Measurements from ENCODE around the gene GALM.
"Not testable (repeated sequence)": the region's sequence is repeated elsewhere in the genome, so short reads cannot be mapped to it uniquely, and the experiment has no call there.

The GALM gene

DNA sequence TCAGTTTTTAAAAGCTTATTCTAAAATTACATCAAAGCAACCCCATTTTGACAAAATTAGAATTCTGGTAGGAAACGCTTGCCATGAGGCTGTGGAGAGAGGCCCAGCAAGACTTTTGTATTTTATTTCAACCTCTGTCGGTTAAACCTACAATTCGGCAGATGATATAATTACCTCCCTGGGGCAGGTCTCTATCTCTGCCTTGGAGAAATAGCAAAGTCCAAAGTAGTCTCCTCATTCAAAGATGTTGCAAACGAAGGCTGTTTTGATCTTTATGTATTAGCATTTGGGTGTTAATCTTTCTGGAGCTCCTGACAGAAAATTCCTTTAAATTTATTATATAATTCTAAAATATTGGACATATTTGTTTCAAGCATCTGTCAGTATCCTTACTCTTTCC lies 35.6 kb downstream of the GALM start:
- Mint-ChIP-seq H3K4me3 (no peak overlapping the region), H3K36me3 (peaks cover 4 to 15% of the 10 kb centered on the region in 2 donors), H3K4me1 (no peaks in the 10 kb centered on the region), H3K27me3 (no peaks in the 10 kb centered on the region), H3K27ac (no peak overlapping the region), H3K9me3 (peaks cover 1 to 3% of the 10 kb centered on the region in 2 donors)
- ATAC-seq (replicated peaks) (no peak), DNase-seq (no peak)

DNA sequence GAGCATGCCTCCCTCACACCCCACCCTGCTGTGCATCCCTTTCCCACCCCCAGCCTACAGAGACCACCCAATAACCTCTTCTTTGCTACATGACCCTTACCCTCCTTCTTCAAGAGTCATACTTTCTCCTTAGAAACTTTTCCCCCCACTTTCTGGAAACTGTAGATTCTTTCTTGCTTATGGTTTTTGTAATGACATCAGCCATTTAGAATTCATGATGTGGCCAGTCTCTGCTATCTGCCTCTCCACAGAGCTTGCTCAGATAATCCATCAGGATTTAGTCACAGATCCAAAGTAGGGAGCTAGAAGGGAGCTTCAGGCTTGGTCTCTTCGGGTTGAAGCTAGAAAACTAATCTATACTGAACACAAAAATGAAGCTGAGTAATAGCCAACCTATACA lies 36.5 kb downstream of the GALM start:
- Mint-ChIP-seq H3K36me3 (peaks cover 4 to 18% of the 10 kb centered on the region in 2 donors), H3K9me3 (peaks cover 1 to 3% of the 10 kb centered on the region in 2 donors), H3K4me1 (no peaks in the 10 kb centered on the region), H3K27me3 (no peaks in the 10 kb centered on the region), H3K4me3 (no peak overlapping the region), H3K27ac (no peak overlapping the region)
- ATAC-seq (replicated peaks) (no peak), DNase-seq (no peak)

DNA sequence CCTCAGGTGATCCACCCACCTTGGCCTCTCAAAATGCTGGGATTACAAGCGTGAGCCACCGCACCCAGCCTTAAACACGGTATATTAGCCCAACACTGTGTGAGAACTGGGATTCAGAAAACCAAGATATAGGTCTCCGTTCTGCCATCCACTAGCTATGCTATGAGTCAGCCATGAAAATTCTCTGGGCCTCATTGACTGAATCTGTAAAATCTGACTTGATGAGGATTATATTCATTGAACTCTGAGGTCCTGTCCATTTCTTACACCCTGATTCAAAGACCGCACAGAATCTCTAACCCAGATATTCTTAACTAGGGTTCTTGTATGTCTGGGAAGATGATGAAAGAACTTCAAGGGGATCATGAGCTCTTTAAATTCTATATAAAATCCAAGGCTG lies 37.4 kb downstream of the GALM start:
- not testable (repeated sequence) for H3K27me3 Mint-ChIP-seq; H3K9me3 Mint-ChIP-seq; H3K4me3 Mint-ChIP-seq; ATAC-seq (replicated peaks); DNase-seq; H3K27ac Mint-ChIP-seq; H3K4me1 Mint-ChIP-seq
- peaks cover 4 to 18% of the 10 kb centered on the region in 2 donors for H3K36me3 Mint-ChIP-seq

DNA sequence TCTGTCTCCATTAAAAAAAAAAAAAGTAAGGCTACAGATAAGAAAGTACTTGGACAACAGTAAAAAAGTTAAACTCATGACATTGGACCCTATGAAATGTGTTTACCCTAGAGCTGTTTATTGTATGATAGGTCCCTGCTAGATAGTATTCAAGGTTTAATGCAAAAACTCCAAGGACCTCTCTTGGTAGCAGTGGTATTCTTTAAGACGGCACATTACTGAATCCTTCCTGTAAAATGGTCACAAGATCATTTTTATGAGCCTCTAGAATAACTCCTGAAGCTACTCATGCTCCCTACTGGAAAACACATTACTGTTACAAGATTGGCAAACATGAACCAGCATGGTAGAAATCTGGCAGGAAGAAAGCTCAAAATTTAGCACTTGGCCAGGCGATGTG lies 38.8 kb downstream of the GALM start:
- no peak for ATAC-seq (replicated peaks)
- no peak for DNase-seq
- Mint-ChIP-seq H3K27ac (no peak overlapping the region), H3K4me1 (peaks cover 0 to 4% of the 10 kb centered on the region in 2 donors), H3K36me3 (peaks cover 4 to 18% of the 10 kb centered on the region in 2 donors), H3K9me3 (peaks cover 1 to 3% of the 10 kb centered on the region in 2 donors), H3K4me3 (no peak overlapping the region), H3K27me3 (no peaks in the 10 kb centered on the region)

DNA sequence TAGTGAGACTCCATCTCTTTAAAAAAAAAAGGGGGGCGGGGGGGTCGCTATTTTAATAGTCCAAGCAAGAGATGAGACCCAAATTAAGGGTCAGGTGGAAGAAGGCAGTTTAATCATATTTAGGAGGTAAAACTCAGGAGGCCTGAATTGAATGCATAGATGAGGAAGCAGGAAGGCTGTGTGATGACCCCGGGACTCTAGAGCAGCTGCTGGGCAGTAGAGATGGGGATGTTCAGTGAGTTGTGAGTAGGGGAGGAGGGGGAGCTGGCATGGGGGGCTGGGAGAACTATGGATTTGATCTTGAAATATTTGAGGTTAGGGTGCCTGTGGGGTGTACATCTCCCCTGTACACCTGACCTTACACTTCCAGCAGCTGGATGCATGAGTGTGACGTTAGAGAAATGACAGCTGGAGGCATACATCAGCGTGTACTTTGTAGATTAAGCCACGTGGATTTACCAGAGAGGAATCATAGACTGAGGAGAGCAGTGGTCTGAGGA lies 41.0 kb downstream of the GALM start:
- Mint-ChIP-seq H3K27me3 (no peaks in the 10 kb centered on the region), H3K36me3 (peaks cover 4 to 20% of the 10 kb centered on the region in 2 donors), H3K4me1 (peaks cover 0 to 9% of the 10 kb centered on the region in 2 donors), H3K9me3 (peaks cover 3 to 5% of the 10 kb centered on the region in 2 donors), H3K27ac (no peak overlapping the region), H3K4me3 (no peak overlapping the region)
- ATAC-seq (replicated peaks) (no peak), DNase-seq (no peak)

DNA sequence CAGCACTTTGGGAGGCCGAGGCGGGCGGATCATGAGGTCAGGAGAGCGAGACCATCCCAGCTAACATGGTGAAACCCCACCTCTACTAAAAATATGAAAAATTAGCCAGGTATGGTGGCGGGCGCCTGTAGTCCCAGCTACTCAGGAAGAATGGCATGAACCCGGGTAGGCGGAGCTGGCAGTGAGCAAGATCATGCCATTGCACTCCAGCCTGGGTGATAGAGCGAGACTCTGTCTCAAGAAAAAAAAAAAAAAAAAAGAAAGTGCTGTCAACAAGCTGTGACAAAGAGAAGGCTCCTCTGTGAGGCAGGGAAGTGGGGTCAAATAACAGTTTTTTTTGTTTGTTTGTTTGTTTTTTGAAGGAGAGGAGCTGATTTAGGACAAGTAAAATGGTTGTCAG lies 42.6 kb downstream of the GALM start:
- not testable (repeated sequence) for ATAC-seq (replicated peaks); H3K27me3 Mint-ChIP-seq; H3K4me3 Mint-ChIP-seq; H3K27ac Mint-ChIP-seq; DNase-seq; H3K9me3 Mint-ChIP-seq
- H3K36me3 Mint-ChIP-seq = peaks cover 4 to 17% of the 10 kb centered on the region in 2 donors
- peaks cover 5 to 14% of the 10 kb centered on the region in 2 donors for H3K4me1 Mint-ChIP-seq

DNA sequence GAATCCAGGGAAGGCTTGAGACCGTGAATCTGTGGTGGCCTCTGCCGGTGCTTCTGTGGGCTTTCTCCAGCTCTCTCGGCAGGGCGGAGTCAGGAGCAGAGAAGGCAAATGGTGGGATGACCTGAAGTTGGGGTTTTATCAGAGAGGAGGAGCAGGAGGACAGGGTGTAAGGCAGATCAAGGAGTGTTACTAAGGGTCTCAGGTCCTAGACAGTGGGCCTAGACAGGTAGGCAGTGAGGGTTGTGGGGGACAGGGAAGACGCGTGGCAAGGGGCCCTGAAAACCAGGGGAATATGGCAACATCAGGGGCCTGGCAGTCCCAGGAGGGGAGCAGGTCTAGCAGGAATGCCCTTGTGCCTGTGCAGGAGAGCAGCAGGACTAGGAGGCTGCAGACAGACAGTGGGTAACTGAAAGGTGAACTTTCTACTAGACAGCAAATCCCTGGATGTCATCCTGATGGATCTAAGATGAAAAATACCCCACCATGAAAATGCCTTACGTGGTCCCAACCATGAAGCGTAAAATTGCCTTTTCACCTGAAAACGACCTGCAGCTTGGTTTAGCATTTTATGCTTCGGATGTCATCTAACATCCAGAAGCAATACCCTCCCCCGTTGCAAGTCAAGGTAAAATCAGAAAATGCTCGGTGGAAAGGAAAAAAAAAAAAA lies 43.1 kb downstream of the GALM start:
- no peak overlapping the region for H3K27ac Mint-ChIP-seq
- H3K4me3 Mint-ChIP-seq = no peak overlapping the region
- peaks cover 3 to 5% of the 10 kb centered on the region in 2 donors for H3K9me3 Mint-ChIP-seq

DNA sequence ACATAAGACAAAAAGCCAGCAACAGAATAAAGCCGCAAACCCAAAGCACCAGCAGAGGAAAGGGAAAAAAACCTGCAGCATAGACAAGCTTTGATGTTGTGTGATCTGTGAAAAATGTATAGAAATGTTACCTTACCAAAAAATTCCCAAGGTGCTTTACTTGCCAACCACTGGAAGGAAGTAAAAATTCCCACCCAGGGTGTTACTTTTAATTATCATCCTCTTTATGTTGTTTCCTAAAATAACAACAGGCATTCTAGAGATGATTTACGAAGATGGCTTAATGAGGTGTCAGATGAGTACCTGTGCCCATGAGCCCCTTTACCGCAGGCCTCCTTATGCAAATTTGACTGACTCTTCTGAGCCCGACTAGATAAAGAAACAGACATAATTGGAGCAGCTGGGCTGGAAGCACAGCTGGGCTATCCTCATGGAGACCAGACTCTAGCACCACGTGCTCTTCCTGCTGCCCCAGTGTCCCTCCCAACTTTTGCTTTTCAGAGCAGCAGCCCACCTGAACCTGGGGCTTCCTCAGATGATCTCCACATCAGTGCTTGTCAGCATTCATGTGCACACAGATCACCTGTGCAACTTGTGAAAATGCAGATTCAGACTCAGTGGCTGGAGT lies 43.8 kb downstream of the GALM start:
- Mint-ChIP-seq H3K4me1 (peaks cover 6 to 14% of the 10 kb centered on the region in 2 donors), H3K36me3 (peaks cover 4 to 17% of the 10 kb centered on the region in 2 donors), H3K9me3 (peaks cover 3 to 5% of the 10 kb centered on the region in 2 donors), H3K4me3 (no peak overlapping the region), H3K27ac (no peak overlapping the region), H3K27me3 (no peaks in the 10 kb centered on the region)
- ATAC-seq (replicated peaks) = no peak
- no peak for DNase-seq

More for the DNA sequence above, 43.1 kb downstream of the GALM start:
- peaks cover 6 to 14% of the 10 kb centered on the region in 2 donors for H3K4me1 Mint-ChIP-seq
- H3K36me3 Mint-ChIP-seq = peaks cover 4 to 17% of the 10 kb centered on the region in 2 donors
- no peak for ATAC-seq (replicated peaks)
- no peak for DNase-seq
- H3K27me3 Mint-ChIP-seq = no peaks in the 10 kb centered on the region

DNA sequence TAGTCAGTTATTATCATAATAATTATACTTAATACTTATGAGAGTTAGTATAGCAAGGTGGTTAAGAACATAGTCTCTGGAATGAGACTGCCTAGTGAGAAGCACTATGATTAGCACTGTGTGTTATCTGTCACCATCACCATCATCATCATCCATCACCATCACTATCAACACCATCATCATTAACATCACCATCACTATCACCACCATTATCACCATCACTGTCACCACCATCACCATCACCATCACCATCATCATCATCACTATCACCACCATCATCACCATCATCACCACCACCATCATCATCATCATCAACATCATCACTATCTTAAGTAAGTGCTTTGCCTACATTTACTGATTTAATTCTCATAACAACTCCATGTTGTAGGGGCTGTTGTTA lies 45.6 kb downstream of the GALM start:
- Mint-ChIP-seq H3K36me3 (peaks cover 4 to 17% of the 10 kb centered on the region in 2 donors), H3K4me3 (no peak overlapping the region), H3K27ac (no peak overlapping the region), H3K9me3 (peaks cover 3 to 5% of the 10 kb centered on the region in 2 donors), H3K27me3 (no peaks in the 10 kb centered on the region), H3K4me1 (peaks cover 6 to 14% of the 10 kb centered on the region in 2 donors)
- no peak for ATAC-seq (replicated peaks)
- DNase-seq = no peak

DNA sequence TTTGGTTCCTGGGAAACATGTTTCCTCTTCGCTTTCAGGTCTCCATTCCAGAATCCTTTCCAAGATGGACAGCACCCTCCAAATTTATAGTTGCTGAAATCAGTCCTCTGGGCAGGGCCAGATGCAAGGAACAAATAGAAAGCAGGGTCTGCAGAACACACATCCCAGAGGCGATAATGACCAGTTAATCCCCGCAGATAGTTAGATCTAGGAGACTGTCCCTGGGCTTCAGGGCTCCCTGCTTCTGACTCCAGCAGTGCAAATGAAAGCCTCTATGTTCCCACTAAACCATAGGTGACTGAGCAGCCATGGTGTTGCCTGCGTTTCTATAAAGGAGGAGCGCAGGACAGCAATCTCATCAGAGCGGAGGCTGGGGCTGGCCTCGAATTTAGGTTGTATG lies 46.5 kb downstream of the GALM start:
- no peak overlapping the region for H3K27ac Mint-ChIP-seq
- DNase-seq (no peak), ATAC-seq (replicated peaks) (no peak)
- no peak overlapping the region for H3K4me3 Mint-ChIP-seq
- H3K9me3 Mint-ChIP-seq = peaks cover 3 to 5% of the 10 kb centered on the region in 2 donors
- H3K4me1 Mint-ChIP-seq = peaks cover 6 to 14% of the 10 kb centered on the region in 2 donors
- no peaks in the 10 kb centered on the region for H3K27me3 Mint-ChIP-seq
- peaks cover 4 to 16% of the 10 kb centered on the region in 2 donors for H3K36me3 Mint-ChIP-seq

DNA sequence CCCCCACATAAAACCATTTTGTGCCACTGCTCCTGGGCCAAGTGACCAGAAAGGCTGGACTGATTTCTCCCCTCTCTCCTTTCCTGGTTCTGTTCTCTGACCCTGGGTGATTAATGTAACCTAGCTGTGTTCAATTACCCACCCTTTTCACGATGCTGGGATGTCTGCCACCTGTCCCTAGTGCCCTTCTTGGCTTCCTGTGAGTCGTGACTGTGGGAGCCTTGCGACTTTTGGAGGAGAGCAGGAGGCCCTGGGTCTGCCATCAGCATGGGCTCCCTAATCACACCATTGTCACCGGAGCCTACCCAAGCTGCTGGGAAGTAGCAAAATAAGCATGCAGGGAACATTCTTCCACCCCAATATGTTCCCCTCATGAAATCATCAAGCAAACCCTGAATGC lies 47.0 kb downstream of the GALM start:
- Mint-ChIP-seq H3K4me3 (no peak overlapping the region), H3K9me3 (peaks cover 3 to 5% of the 10 kb centered on the region in 2 donors), H3K4me1 (peaks cover 6 to 14% of the 10 kb centered on the region in 2 donors), H3K27me3 (no peaks in the 10 kb centered on the region), H3K36me3 (peaks cover 4 to 16% of the 10 kb centered on the region in 2 donors), H3K27ac (no peak overlapping the region)
- ATAC-seq (replicated peaks) = no peak
- DNase-seq = no peak

DNA sequence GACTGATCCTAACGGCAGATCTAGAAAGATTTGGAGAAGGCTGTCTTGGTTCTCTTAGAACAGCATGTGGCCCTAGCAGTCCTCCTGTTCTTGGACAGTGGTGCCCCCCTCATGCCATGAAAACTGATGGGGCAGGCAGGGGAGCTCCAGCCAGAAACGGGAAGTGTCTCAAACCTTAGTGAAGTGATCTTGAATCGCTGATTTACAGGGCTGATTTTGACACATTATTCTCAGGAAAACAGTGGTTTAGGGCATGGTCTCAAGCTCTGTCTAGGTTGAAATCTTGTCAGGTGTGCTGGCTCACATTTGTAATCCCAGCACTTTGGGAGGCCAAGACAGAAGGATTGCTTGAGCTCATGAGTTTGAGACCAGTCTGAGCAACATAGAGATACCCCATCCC lies 47.4 kb downstream of the GALM start:
- H3K9me3 Mint-ChIP-seq = peaks cover 3 to 5% of the 10 kb centered on the region in 2 donors
- DNase-seq = no peak
- no peaks in the 10 kb centered on the region for H3K27me3 Mint-ChIP-seq
- ATAC-seq (replicated peaks) = peak in 1 of 2 donors; percentile 16
- H3K4me1 Mint-ChIP-seq = peaks cover 6 to 14% of the 10 kb centered on the region in 2 donors
- H3K27ac Mint-ChIP-seq = no peak overlapping the region
- no peak overlapping the region for H3K4me3 Mint-ChIP-seq
- H3K36me3 Mint-ChIP-seq = peaks cover 4 to 16% of the 10 kb centered on the region in 2 donors

DNA sequence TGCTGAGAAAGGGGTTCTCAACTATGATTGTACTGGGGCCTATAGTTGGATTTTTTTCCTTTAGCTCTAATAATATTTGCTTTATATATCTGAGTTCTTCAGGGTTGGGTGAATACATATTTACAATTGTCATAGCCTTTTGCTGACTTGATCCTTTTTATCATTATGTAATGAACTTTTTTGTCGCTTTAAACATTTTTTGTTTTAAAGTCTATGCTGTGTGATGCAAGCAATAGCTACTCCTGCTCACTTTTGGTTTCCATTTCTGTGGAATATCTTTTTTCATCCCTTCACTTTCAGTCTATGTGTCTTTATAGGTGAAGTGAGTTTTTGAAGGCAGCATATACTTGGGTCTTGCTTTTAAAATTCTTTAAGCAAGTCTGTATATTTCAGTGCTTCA lies 49.0 kb downstream of the GALM start:
- DNase-seq; H3K4me1 Mint-ChIP-seq; H3K27ac Mint-ChIP-seq; H3K9me3 Mint-ChIP-seq; H3K4me3 Mint-ChIP-seq; H3K27me3 Mint-ChIP-seq; ATAC-seq (replicated peaks): not testable (repeated sequence)
- H3K36me3 Mint-ChIP-seq = peaks cover 4 to 21% of the 10 kb centered on the region in 2 donors

DNA sequence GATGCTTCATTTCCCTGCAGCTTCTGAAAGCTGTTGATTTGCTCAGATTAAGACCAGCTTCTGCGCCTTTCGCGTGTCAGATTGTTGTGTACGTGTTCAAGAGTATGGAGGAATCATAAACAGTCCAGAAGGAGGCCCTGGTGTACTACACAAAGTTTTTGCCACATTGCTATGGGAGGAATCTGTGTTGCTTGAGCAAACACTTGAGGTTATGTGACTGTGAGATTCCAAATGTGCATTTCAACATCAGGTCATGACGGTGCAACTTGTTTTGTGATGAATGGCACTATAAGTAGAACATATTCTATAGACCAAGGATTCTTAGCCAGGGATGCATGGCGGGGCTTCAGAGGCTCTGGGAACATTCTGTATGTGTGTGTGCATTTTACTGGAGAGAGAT lies 50.3 kb downstream of the GALM start:
- no peak for ATAC-seq (replicated peaks)
- no peak for DNase-seq
- no peak overlapping the region for H3K4me3 Mint-ChIP-seq
- no peak overlapping the region for H3K27ac Mint-ChIP-seq
- peaks cover 15 to 16% of the 10 kb centered on the region in 2 donors for H3K4me1 Mint-ChIP-seq
- H3K9me3 Mint-ChIP-seq = peaks cover 3 to 7% of the 10 kb centered on the region in 2 donors
- no peaks in the 10 kb centered on the region for H3K27me3 Mint-ChIP-seq
- H3K36me3 Mint-ChIP-seq = peaks cover 8 to 21% of the 10 kb centered on the region in 2 donors

DNA sequence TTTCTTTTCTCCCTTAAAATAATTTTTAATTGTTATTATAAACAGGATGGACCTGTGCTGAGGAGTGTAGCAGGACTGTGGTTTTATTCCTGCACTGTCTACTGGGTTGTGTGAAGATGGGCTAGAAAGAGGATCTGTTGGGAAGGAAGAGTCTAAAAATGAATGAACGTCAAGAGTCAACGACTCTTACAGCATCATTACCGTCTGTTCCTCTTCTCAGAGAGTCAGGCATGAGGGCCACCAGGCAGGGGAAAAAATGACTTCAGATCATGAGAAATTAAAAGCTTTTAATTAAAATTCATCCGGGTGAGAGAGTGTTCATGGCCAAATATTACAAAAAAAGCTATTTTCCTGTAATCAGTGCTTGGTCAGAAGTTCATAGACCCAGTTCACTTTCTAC lies 52.7 kb downstream of the GALM start:
- Mint-ChIP-seq H3K9me3 (peaks cover 0 to 3% of the 10 kb centered on the region in 2 donors), H3K36me3 (peaks cover 4 to 15% of the 10 kb centered on the region in 2 donors), H3K4me3 (no peak overlapping the region), H3K4me1 (peaks cover 27 to 29% of the 10 kb centered on the region in 2 donors), H3K27ac (no peak overlapping the region), H3K27me3 (no peaks in the 10 kb centered on the region)
- ATAC-seq (replicated peaks) (no peak), DNase-seq (no peak)
